ENCODE measurements around the gene ATG9B. TPM values are rescaled to one million over a fixed set of nuclear protein-coding genes. Genes with fewer than 3 reads are reported as not detected.

The ATG9B gene
- total and polyA plus RNA-seq, 2 donors from 2014 or later, result 0.19 TPM

DNA sequence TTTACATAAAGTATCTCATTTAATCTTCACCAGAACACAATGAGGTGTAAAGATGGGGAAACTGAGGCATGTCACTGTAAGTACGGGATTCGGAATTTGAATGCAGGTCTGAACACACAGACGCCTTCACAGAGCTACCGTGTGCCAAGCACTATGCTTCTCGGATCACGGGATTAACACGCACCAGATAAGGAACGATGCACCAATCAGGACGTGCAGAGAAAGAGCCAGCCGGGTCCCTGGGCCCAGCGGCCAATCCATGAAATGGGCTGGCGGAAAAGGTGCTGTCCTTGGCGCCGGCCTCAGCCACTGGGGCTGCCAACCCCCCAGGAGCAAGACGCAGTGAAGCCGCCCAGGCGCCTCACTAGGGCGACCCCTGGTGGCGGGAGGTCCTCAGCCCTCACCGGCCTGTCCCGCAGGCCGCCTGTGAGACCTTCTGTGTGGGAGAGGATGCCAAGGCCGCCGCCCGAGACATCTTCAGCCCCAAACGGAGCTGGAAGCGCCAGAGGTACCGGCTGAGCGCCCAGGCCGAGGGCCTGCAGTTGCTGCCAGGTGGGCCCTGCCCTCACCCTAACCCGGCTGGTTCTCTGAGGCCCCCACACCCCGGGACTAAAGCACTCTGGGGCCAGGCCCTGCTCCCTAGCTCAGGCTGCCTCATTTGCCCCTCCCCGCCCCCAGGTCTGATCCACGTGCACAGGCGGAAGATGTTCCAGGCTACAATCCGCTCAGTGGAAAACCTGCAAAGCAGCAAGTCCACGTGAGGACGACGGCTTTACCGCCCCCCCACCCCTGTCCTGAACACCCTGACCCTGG lies 15.6 kb downstream of the ATG9B start:
- FAIRE-seq (no peak), DNase-seq (peak; percentile 67 to 90 (median 73))
- Histone ChIP-seq H3K9ac (ENCODE audit: low read length in 3 of 3) (no peak overlapping the region), H3K27me3 (ENCODE audit: control insufficient read depth, insufficient read depth, low read length) (no peaks in the 10 kb centered on the region), H3K36me3 (ENCODE audit: control insufficient read depth in 2 of 3, insufficient read depth in 3 of 3, low read length in 3 of 3) (no peaks in the 10 kb centered on the region), H3K4me3 (ENCODE audit: low read length in 3 of 3) (peak overlapping the region in 1 of 3 donors; percentile 52), H3K9me3 (ENCODE audit: control insufficient read depth in 2 of 3, insufficient read depth in 1 of 3, low read length in 3 of 3) (no peaks in the 10 kb centered on the region), H3K4me1 (ENCODE audit: control insufficient read depth in 2 of 3, insufficient read depth in 2 of 3, low read depth in 1 of 3, low read length in 3 of 3) (peaks cover 0 to 16% (median 0%) of the 10 kb centered on the region in 3 donors), H3K27ac (ENCODE audit: low read depth in 2 of 2, low read length in 2 of 2) (peak overlapping the region in 1 of 2 donors; percentile 16)
- TF ChIP-seq, protein P1, sequence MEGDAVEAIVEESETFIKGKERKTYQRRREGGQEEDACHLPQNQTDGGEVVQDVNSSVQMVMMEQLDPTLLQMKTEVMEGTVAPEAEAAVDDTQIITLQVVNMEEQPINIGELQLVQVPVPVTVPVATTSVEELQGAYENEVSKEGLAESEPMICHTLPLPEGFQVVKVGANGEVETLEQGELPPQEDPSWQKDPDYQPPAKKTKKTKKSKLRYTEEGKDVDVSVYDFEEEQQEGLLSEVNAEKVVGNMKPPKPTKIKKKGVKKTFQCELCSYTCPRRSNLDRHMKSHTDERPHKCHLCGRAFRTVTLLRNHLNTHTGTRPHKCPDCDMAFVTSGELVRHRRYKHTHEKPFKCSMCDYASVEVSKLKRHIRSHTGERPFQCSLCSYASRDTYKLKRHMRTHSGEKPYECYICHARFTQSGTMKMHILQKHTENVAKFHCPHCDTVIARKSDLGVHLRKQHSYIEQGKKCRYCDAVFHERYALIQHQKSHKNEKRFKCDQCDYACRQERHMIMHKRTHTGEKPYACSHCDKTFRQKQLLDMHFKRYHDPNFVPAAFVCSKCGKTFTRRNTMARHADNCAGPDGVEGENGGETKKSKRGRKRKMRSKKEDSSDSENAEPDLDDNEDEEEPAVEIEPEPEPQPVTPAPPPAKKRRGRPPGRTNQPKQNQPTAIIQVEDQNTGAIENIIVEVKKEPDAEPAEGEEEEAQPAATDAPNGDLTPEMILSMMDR (IDR thresholded peaks at IDR 0.05; ENCODE audit: borderline replicate concordance, extremely low read depth, insufficient read depth), result peak; percentile 46
- intact Hi-C loops (cut with DNase I), result no loop called here

DNA sequence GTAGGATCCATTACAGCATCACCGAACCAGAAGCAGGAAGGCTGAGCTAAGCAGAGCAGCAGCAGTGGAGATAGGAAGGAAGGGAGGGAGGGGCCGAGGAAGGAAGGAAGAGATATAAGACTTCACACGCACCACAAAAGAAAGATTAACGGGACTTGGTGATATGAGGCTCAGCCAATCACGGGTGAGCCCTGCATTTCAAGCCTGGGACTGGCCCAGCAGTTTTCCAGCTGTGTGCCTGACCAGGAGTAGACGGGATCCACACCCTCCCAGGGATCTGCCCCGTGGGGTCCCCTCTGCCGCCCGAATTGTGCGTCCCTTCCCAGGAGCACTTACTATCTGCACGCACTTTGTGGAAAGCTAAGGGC lies 16.2 kb downstream of the ATG9B start:
- H3K27me3 ChIP-seq (ENCODE audit: control insufficient read depth, insufficient read depth, low read length), result no peaks in the 10 kb centered on the region
- TF ChIP-seq, protein P1 (IDR thresholded peaks at IDR 0.05; ENCODE audit: borderline replicate concordance, extremely low read depth, insufficient read depth), result no peak
- H3K9ac ChIP-seq (ENCODE audit: low read length in 3 of 3), result no peak overlapping the region
- intact Hi-C loops (cut with DNase I), result no loop called here
- H3K4me1 ChIP-seq (ENCODE audit: control insufficient read depth in 2 of 3, insufficient read depth in 2 of 3, low read depth in 1 of 3, low read length in 3 of 3), result peaks cover 0 to 14% (median 0%) of the 10 kb centered on the region in 3 donors
- no peaks in the 10 kb centered on the region for H3K36me3 ChIP-seq (ENCODE audit: control insufficient read depth in 2 of 3, insufficient read depth in 3 of 3, low read length in 3 of 3)
- H3K4me3 ChIP-seq (ENCODE audit: low read length in 3 of 3), result peak overlapping the region in 1 of 3 donors; percentile 52
- DNase-seq (peak in 2 of 5 donors; percentile 60 to 74), FAIRE-seq (no peak)
- no peaks in the 10 kb centered on the region for H3K9me3 ChIP-seq (ENCODE audit: control insufficient read depth in 2 of 3, insufficient read depth in 1 of 3, low read length in 3 of 3)
- H3K27ac ChIP-seq (ENCODE audit: low read depth in 2 of 2, low read length in 2 of 2), result peak overlapping the region in 1 of 2 donors; percentile 16

DNA sequence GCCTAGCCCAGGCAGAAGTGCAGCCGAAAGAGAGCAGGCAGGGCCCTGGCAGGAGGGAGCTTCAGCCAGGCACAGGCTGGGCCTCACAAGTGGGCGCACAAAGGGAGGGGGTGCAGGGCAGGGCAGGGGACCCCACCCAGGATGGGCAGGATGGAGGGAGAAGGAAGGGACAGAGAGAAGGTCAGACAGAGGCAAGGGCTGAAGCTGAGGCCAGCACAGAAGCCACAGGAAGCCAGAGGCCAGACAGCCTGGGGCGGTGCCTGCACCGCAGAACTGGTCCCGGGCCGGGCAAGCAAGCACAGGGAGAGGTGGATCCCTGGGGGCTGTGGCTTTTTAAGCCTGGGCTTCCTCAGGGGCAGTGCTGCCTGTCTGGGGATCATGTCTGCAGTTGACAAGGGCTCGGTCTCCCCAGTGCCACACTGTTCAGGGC lies 16.8 kb downstream of the ATG9B start:
- no peaks in the 10 kb centered on the region for H3K36me3 ChIP-seq (ENCODE audit: control insufficient read depth in 2 of 3, insufficient read depth in 3 of 3, low read length in 3 of 3)
- peaks cover 0 to 9% (median 0%) of the 10 kb centered on the region in 3 donors for H3K4me1 ChIP-seq (ENCODE audit: control insufficient read depth in 2 of 3, insufficient read depth in 2 of 3, low read depth in 1 of 3, low read length in 3 of 3)
- DNase-seq (peak in 1 of 5 donors; percentile 77), FAIRE-seq (no peak)
- H3K9me3 ChIP-seq (ENCODE audit: control insufficient read depth in 2 of 3, insufficient read depth in 1 of 3, low read length in 3 of 3), result no peaks in the 10 kb centered on the region
- TF ChIP-seq, protein P1 (IDR thresholded peaks at IDR 0.05; ENCODE audit: borderline replicate concordance, extremely low read depth, insufficient read depth), result no peak
- no peak overlapping the region for H3K9ac ChIP-seq (ENCODE audit: low read length in 3 of 3)
- no peak overlapping the region for H3K4me3 ChIP-seq (ENCODE audit: low read length in 3 of 3)
- H3K27ac ChIP-seq (ENCODE audit: low read depth in 2 of 2, low read length in 2 of 2), result peak overlapping the region in 1 of 2 donors; percentile 36
- H3K27me3 ChIP-seq (ENCODE audit: control insufficient read depth, insufficient read depth, low read length), result no peaks in the 10 kb centered on the region
- intact Hi-C loops (cut with DNase I), result no loop called here
